IPS-20b (cell line): ENCODE data around the gene NTSR1.

ENCODE experiments used
- H3K27ac ChIP-seq: one replicate; pipeline ENCODE4 v1.5.1; 2013; ENCODE audit warnings: low read length
- H3K27me3 ChIP-seq: 2 replicates; pipeline ENCODE4 v1.6.1; 2013; ENCODE audit warnings: mild to moderate bottlenecking, low read length, inconsistent platforms; ENCODE audit not compliant: insufficient read depth
- H3K36me3 ChIP-seq: 2 replicates; pipeline ENCODE4 v1.6.1; 2013; ENCODE audit warnings: low read depth, mild to moderate bottlenecking, inconsistent platforms, low read length, moderate library complexity; ENCODE audit not compliant: insufficient read depth
- H3K4me1 ChIP-seq: 2 replicates; pipeline ENCODE4 v1.6.1; 2013; ENCODE audit warnings: mild to moderate bottlenecking, control low read depth, inconsistent platforms, low read length, moderate library complexity; ENCODE audit not compliant: insufficient read depth
- H3K4me3 ChIP-seq: 2 replicates; pipeline ENCODE4 v1.5.1; 2013; ENCODE audit warnings: mild to moderate bottlenecking, low read length, inconsistent platforms
- H3K9ac ChIP-seq: 2 replicates; pipeline ENCODE4 v1.6.1; 2013; ENCODE audit warnings: low read depth, mild to moderate bottlenecking, inconsistent platforms, low read length, moderate library complexity
- H3K9me3 ChIP-seq: 2 replicates; pipeline ENCODE4 v1.6.1; 2013; ENCODE audit warnings: mild to moderate bottlenecking, low read depth, low read length, inconsistent platforms; ENCODE audit not compliant: insufficient read depth

Gene NTSR1

DNA sequence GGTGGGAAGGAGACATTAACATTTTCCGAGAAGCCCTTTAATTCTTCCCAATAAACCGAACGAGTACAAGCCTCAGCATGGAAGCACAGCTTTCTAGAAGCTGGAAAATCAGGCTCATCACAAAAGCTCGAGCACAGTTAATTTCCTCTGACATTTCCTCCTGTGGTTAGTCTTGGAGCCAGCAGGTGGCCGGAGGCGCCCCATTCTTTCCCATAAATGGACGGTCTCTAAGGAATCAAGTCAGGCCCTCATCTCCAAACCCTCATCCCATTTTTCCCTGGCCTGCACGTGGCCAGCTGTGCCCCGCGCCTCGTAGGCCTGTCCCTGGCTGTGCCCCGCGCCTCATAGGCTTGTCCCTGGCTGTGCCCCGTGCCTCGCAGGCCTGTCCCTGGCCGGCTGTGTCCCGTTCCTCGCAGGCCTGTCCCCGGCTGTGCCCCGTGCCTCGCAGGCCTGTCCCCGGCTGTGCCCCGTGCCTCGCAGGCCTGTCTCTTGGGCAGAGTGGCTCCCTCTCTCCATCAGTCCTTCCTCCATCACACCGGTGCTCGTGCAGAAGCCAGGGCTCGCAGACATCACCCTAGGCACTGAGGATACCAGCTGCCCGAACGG is 19.7 kb upstream of the NTSR1 start:
- Histone ChIP-seq H3K27ac (no peak overlapping the region), H3K4me1 (peaks cover 8% of the 10 kb centered on the region; the same call in 1 of the 2 replicates), H3K9me3 (no peaks in the 10 kb centered on the region), H3K4me3 (no peak overlapping the region), H3K36me3 (no peaks in the 10 kb centered on the region), H3K27me3 (peaks cover 4% of the 10 kb centered on the region; the same call in 1 of the 2 replicates), H3K9ac (no peak overlapping the region)

DNA sequence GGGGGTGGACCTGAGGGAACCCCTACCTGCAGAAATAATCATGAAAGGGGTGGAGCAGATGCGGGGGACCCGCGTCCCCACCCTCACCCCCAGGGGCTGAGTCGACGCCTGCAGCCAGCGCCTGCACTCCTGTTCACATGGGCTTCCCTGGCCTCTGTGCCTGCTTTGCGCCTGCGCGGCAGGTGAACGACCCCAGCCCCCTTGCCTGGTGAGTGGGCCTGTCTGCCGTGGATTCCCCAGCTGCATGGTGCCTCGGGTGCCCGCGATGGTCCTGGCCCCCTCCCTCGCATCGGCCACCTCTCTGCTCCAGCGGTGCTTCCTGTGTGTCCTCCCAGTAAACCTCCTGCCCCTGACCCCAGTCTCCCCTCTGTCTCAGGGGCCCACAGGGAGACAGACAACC is 18.8 kb upstream of the NTSR1 start:
- H3K27ac ChIP-seq: no peak overlapping the region
- peaks cover 8% of the 10 kb centered on the region; the same call in 1 of the 2 replicates for H3K4me1 ChIP-seq
- H3K4me3 ChIP-seq: no peak overlapping the region
- no peaks in the 10 kb centered on the region for H3K9me3 ChIP-seq
- no peaks in the 10 kb centered on the region for H3K36me3 ChIP-seq
- H3K9ac ChIP-seq: no peak overlapping the region
- peaks cover 4% of the 10 kb centered on the region; the same call in 1 of the 2 replicates for H3K27me3 ChIP-seq

- no peak overlapping the region for H3K27ac ChIP-seq
Measured at GRCh38 chr20:62690261-62690820, 18.3 kb upstream of the NTSR1 start.

GRCh38 chr20:62691487-62691886 is 17.1 kb upstream of the NTSR1 start:
- Histone ChIP-seq H3K36me3 (no peaks in the 10 kb centered on the region), H3K4me3 (no peak overlapping the region), H3K27ac (no peak overlapping the region), H3K9ac (no peak overlapping the region), H3K4me1 (no peaks in the 10 kb centered on the region; the same call in 1 of the 2 replicates), H3K9me3 (no peaks in the 10 kb centered on the region), H3K27me3 (no peaks in the 10 kb centered on the region)

More at GRCh38 chr20:62690261-62690820, 18.3 kb upstream of the NTSR1 start:
- peaks cover 8% of the 10 kb centered on the region; the same call in 1 of the 2 replicates for H3K4me1 ChIP-seq
- no peak overlapping the region for H3K4me3 ChIP-seq
- H3K36me3 ChIP-seq: no peaks in the 10 kb centered on the region
- H3K27me3 ChIP-seq: peaks cover 3% of the 10 kb centered on the region; the same call in 1 of the 2 replicates
- no peaks in the 10 kb centered on the region for H3K9me3 ChIP-seq
- no peak overlapping the region for H3K9ac ChIP-seq

GRCh38 chr20:62692176-62692575 is 16.5 kb upstream of the NTSR1 start:
- H3K9me3 ChIP-seq: no peaks in the 10 kb centered on the region
- H3K4me3 ChIP-seq: no peak overlapping the region
- no peak overlapping the region for H3K9ac ChIP-seq
- no peaks in the 10 kb centered on the region for H3K4me1 ChIP-seq
- no peaks in the 10 kb centered on the region for H3K27me3 ChIP-seq
- H3K27ac ChIP-seq: no peak overlapping the region
- no peaks in the 10 kb centered on the region for H3K36me3 ChIP-seq

DNA sequence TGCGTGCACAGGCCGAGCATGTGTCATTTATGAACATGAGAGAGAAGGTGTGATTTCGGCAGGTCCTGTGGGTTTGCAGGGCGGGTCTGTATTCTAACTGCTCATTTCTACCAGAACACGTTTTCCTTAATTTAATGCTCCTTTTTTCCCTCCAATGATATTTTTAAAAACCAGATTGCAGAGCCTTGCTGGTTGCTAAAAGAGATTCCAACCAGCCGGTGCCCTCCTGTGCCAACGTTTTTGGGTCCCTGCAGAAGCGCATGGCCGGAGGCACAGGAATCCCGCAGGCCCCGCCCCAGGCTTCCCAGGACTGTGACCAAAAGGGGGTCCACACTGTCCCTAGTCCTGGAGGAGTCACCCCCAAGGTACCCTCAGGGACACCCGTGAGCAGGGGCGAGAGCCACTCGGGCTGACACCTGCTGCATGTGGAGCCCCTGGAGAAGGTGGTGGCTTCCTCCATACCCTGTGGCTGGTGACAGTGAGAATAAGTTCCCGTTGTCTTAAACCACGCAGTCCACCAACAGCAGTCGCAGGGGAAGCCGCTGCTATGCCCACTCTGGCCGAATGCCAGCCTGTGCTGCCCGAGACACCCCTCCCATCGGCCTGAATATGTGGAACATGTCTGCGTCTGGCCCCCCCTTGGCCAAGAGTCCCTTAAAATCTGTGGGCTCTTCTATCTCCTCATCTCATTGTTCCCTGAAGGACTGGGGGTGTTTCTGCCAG is 15.7 kb upstream of the NTSR1 start:
- H3K4me3 ChIP-seq: no peak overlapping the region
- H3K4me1 ChIP-seq: no peaks in the 10 kb centered on the region
- H3K9me3 ChIP-seq: no peaks in the 10 kb centered on the region
- no peaks in the 10 kb centered on the region for H3K27me3 ChIP-seq
- no peak overlapping the region for H3K27ac ChIP-seq
- no peaks in the 10 kb centered on the region for H3K36me3 ChIP-seq
- no peak overlapping the region for H3K9ac ChIP-seq

- H3K9me3 ChIP-seq: no peaks in the 10 kb centered on the region
- no peak overlapping the region for H3K4me3 ChIP-seq
- no peaks in the 10 kb centered on the region for H3K4me1 ChIP-seq
- no peaks in the 10 kb centered on the region for H3K36me3 ChIP-seq
- H3K9ac ChIP-seq: no peak overlapping the region
- no peaks in the 10 kb centered on the region for H3K27me3 ChIP-seq
- H3K27ac ChIP-seq: no peak overlapping the region
Measured at GRCh38 chr20:62693524-62693922, 15.1 kb upstream of the NTSR1 start.

GRCh38 chr20:62694106-62694505 is 14.5 kb upstream of the NTSR1 start:
- Histone ChIP-seq H3K4me3 (no peak overlapping the region), H3K9ac (no peak overlapping the region), H3K36me3 (no peaks in the 10 kb centered on the region), H3K27ac (no peak overlapping the region), H3K9me3 (no peaks in the 10 kb centered on the region), H3K27me3 (no peaks in the 10 kb centered on the region), H3K4me1 (no peaks in the 10 kb centered on the region)

DNA sequence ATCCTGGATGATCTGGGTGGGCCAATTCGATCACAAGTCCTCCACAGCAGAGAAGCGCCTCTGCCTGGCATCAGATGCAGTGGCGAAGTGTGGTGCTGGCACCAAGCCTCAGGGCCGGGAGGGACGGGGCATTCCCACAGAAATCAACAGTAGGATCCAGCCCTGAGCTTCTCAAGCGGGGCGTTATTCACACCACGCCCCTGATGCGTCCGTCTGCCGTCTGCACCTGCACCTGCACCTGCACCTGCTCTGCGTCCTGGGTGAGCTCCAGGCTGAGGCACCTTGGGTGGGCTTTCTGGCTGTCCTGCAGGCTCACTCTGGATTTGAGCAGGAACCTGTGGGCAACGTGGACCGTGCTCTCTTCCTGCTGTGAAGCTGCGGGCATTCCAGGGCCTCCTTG is 13.8 kb upstream of the NTSR1 start:
- H3K27ac ChIP-seq: no peak overlapping the region
- H3K9ac ChIP-seq: no peak overlapping the region
- H3K4me3 ChIP-seq: no peak overlapping the region
- no peaks in the 10 kb centered on the region for H3K36me3 ChIP-seq
- H3K27me3 ChIP-seq: no peaks in the 10 kb centered on the region; the same call in 1 of the 2 replicates
- no peaks in the 10 kb centered on the region for H3K4me1 ChIP-seq
- H3K9me3 ChIP-seq: no peaks in the 10 kb centered on the region

GRCh38 chr20:62695448-62696414 is 12.9 kb upstream of the NTSR1 start:
- no peaks in the 10 kb centered on the region for H3K36me3 ChIP-seq
- no peaks in the 10 kb centered on the region; the same call in 1 of the 2 replicates for H3K27me3 ChIP-seq

GRCh38 chr20:62696434-62696957 is 12.1 kb upstream of the NTSR1 start:
- Histone ChIP-seq H3K9me3 (no peaks in the 10 kb centered on the region), H3K27me3 (no peaks in the 10 kb centered on the region; the same call in 1 of the 2 replicates), H3K27ac (no peak overlapping the region), H3K4me1 (no peaks in the 10 kb centered on the region), H3K9ac (no peak overlapping the region), H3K4me3 (no peak overlapping the region), H3K36me3 (no peaks in the 10 kb centered on the region)

More at GRCh38 chr20:62695448-62696414, 12.9 kb upstream of the NTSR1 start:
- H3K9me3 ChIP-seq: no peaks in the 10 kb centered on the region
- H3K4me3 ChIP-seq: no peak overlapping the region
- no peak overlapping the region for H3K27ac ChIP-seq
- no peaks in the 10 kb centered on the region for H3K4me1 ChIP-seq
- no peak overlapping the region for H3K9ac ChIP-seq
